Right lobe of liver (tissue), 6 donors: ENCODE measurements around the gene EPS8L3. TPM values are rescaled to one million over a fixed set of nuclear protein-coding genes. Genes with fewer than 3 reads are reported as not detected.
"Not testable (repeated sequence)": the region's sequence is repeated elsewhere in the genome, so short reads cannot be mapped to it uniquely, and the experiment has no call there.

Source experiments
- ATAC-seq, 4 donors: fragments of 200-7000 bp; cut with Tn5 transposase; one replicate each; pipeline ENCODE4 v1.9.1; 2020; ENCODE audit warnings: mild to moderate bottlenecking in 4 of 4, moderate library complexity in 4 of 4
- DNase-seq, 3 donors: peaks; one replicate each; pipeline ENCODE4 v3.0.0-alpha.2; 2020
- H3K27ac ChIP-seq, 3 donors: fragments of 200-600 bp; one replicate each; pipeline ENCODE4 v1.8.0; 2022
- H3K27me3 ChIP-seq, 2 donors: fragments of 200-600 bp; one replicate each; pipeline ENCODE4 v1.8.0; 2022
- H3K36me3 ChIP-seq, 4 donors: fragments of 200-600 bp; sonication (generic) in 1 of 4; one replicate each; pipeline versions ENCODE4 v1.5.1 to v1.8.0; 2017 to 2022; ENCODE audit warnings: control low read depth in 1 of 4
- H3K4me1 ChIP-seq, 4 donors: fragments of 200-600 bp; sonication (generic) in 1 of 4; one replicate each; pipeline versions ENCODE4 v1.5.1 to v1.8.0; 2017 to 2022; ENCODE audit warnings: control low read depth in 1 of 4
- H3K4me3 ChIP-seq, 3 donors: fragments of 200-600 bp; one replicate each; pipeline ENCODE4 v1.8.0; 2022
- H3K9me3 ChIP-seq, 4 donors: fragments of 200-600 bp; sonication (generic) in 1 of 4; one replicate each; pipeline versions ENCODE4 v1.5.1 to v1.8.0; 2017 to 2022; ENCODE audit warnings: control low read depth in 1 of 4
- CTCF ChIP-seq, 4 donors: fragments of 200-600 bp in 3 of 4; fragments of 450-650 bp in 1 of 4; IDR thresholded peaks; one replicate each; pipeline versions ENCODE4 v1.5.1 to v1.8.0; 2016 to 2022; ENCODE audit warnings: antibody characterized with exemption in 4 of 4, mild to moderate bottlenecking in 2 of 4
- POLR2A ChIP-seq: fragments of 450-650 bp; IDR thresholded peaks from one replicate; pipeline ENCODE4 v1.6.1; 2017; ENCODE audit warnings: antibody characterized with exemption, mild to moderate bottlenecking
- WGBS: methylation state at CpG from one replicate; pipeline ENCODE4 v1.1.6; 2018; ENCODE audit warnings: low coverage, low lambda C conversion rate; ENCODE audit not compliant: insufficient coverage; ENCODE audit errors: missing lambda C conversion rate; 5-methylcytosine and 5-hydroxymethylcytosine counted together
- intact Hi-C, 2 donors: fragments of 100-400 bp; cut with DNase I; formaldehyde crosslinking; loops; one replicate each; pipeline versions ENCODE4 v1.11.2 to v1.14.1; 2022
- total RNA-seq, 6 experiments: library from RNA; depleted of rRNA in 2 of 6; stranded (reverse); fragments of >200 nt in 2 of 6; fragmentation: NEBNext Ultra II Directional in 3 of 6; extraction: Animal tissue kit (Norgen Biotek cat#: 25700) in 3 of 6; gene quantifications; one replicate each; pipeline versions ENCODE4 v1.1.0 to v1.2.4, GENCODE V29; 2016 to 2023
- donor health status: DM: no; HTN: yes; CAD: no.
- donor health status: DM: no; HTN: no; CAD: no.
- donor health status: DM: no; HTN: no; CAD: no.
- donor health status: DM: no; HTN: yes; CAD: no.
- donor health status: DM: no; HTN: yes; CAD: no.

EPS8L3 gene
- total RNA-seq, 6 experiments from 2014 or later: 3.2 to 4.7 (median 3.3) TPM; not detected in 3

GRCh38 chr1:109749221-109749620 is 14.5 kb downstream of the EPS8L3 start:
- TF ChIP-seq POLR2A (no peak), CTCF (IDR thresholded peaks at IDR 0.05) (no peak)
- ATAC-seq: no peak
- H3K9me3 ChIP-seq: no peaks in the 10 kb centered on the region
- no peak overlapping the region for H3K27ac ChIP-seq
- no peak overlapping the region for H3K4me3 ChIP-seq
- no peak for DNase-seq
- H3K36me3 ChIP-seq: no peaks in the 10 kb centered on the region
- H3K27me3 ChIP-seq: no peaks in the 10 kb centered on the region
- intact Hi-C loops: no loop called here
- H3K4me1 ChIP-seq: no peaks in the 10 kb centered on the region

- H3K27me3 ChIP-seq, DNase-seq, H3K27ac ChIP-seq, H3K9me3 ChIP-seq, intact Hi-C loops, ATAC-seq, H3K4me1 ChIP-seq, H3K4me3 ChIP-seq, H3K36me3 ChIP-seq: not testable (repeated sequence)
- WGBS: no CpG with 5 or more reads among the region's 10 CpGs
Measured at GRCh38 chr1:109748311-109748710, 15.4 kb downstream of the EPS8L3 start.

- DNase-seq: no peak
- TF ChIP-seq CTCF (IDR thresholded peaks at IDR 0.05): no peak
- TF ChIP-seq POLR2A: no peak
- peak within 1 kb of the TSS; percentile 54 to 59 (median 59) for H3K4me3 ChIP-seq
- H3K4me1 ChIP-seq: peaks cover 0 to 11% (median 2%) of the 10 kb centered on the region in 4 donors
- ATAC-seq: peak in 3 of 4 donors; percentile 6 to 31 (median 20)
- WGBS: 23% methylated on average over 2 of the region's 10 CpGs
- intact Hi-C loops: no loop called here
- H3K27ac ChIP-seq: peak within 1 kb of the TSS in 1 of 3 donors; percentile 36
- H3K27me3 ChIP-seq: no peaks in the 10 kb centered on the region
- no peaks in the 10 kb centered on the region for H3K9me3 ChIP-seq
- H3K36me3 ChIP-seq: no peaks in the 10 kb centered on the region
Measured at GRCh38 chr1:109740615-109741373, 22.9 kb downstream of the EPS8L3 start, which contains the start of gene GSTM3. Gene GSTM3, minus strand, starts transcription at chr1:109741038. Its CDS starts 751 bp downstream, at chr1:109740287.

GRCh38 chr1:109739738-109740614 is 23.7 kb downstream of the EPS8L3 start:
- WGBS: under 1% methylated on average over 37 of the region's 86 CpGs
- TF ChIP-seq POLR2A (peak; percentile 78), CTCF (IDR thresholded peaks at IDR 0.05) (no peak)
- ATAC-seq (peak; percentile 98 to 99 (median 98)), DNase-seq (peak; percentile 78 to 82 (median 79))
- intact Hi-C loops: no loop called here
- peaks cover 0 to 11% (median 2%) of the 10 kb centered on the region in 4 donors for H3K4me1 ChIP-seq
- no peaks in the 10 kb centered on the region for H3K9me3 ChIP-seq
- peak overlapping the region; percentile 54 to 59 (median 59) for H3K4me3 ChIP-seq
- no peaks in the 10 kb centered on the region for H3K27me3 ChIP-seq
- no peaks in the 10 kb centered on the region for H3K36me3 ChIP-seq
- H3K27ac ChIP-seq: peak overlapping the region in 1 of 3 donors; percentile 36
